Measurements from ENCODE around the gene B4GALT3.
A peak's percentile ranks its signal among the peaks of the same experiment; 100 is the strongest.
"Not testable (repeated sequence)": the region's sequence is repeated elsewhere in the genome, so short reads cannot be mapped to it uniquely, and the experiment has no call there.

The B4GALT3 gene

DNA sequence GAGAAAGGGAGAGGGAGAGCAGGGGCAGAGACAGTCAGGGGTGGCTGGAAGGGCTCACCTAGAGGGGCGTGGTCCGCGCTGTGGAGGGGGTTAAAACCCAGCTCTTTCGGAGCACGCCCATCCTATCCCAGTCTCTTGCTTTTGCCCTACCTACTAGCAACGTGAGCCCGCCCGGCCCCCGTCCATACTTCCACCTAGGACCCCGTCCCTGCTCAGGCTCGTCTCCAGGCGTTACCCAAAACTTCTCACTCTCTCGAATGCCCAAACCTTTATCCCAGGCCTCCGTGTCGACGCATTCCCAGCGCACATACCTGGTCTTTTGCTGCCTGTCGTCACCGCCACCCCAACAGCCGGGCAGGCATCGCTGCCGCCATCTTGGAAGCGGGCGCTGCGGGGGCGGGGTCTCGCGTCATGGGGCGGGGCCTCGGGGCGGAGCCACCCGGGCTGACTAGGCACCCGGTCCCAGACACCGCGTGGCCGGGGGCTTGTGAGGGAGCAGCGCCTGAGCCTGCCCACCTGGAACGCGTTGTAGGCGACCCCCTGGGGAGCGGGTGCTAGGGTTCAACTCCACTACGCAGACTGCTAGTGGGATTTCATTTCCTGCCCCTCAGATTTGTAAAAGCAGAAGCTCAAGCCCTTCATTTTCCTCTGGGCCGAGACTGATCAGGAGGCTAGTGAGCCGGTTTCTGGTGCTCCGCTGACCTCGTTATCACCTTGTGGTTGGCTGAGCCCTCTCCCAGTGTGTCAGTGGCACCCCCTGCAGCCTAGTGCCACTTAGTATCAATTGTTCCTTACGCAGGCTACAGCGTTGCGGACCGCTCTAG, at the start of gene B4GALT3:
TSS of gene B4GALT3 (minus strand) at position 396 of the 824 bp plus-strand sequence. CDS start 1,447 bp downstream, outside the sequence.
- peak; percentile 87 for DNase-seq (ENCODE audit: low read depth)

DNA sequence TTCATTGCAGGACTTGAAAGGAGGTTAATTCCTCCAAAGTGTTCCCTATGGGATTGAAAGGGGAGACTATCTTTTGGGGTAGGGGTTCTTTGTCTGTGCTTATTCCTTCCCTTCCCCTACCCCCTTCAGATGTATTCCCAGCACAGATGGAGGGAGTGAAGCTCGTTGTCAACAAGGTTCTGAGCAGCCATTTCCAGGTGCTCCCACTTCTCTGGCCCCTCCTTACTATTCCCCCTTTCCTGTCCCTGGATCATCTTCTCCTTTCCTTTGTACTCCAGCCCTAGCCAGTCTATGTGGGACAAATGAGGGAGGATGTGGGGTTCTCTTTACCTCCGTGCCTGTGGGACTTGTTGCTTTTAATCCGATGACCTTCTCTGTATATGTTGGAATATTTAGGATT, 49.5 kb upstream of the B4GALT3 start:
- DNase-seq (ENCODE audit: low read depth), result no peak

DNA sequence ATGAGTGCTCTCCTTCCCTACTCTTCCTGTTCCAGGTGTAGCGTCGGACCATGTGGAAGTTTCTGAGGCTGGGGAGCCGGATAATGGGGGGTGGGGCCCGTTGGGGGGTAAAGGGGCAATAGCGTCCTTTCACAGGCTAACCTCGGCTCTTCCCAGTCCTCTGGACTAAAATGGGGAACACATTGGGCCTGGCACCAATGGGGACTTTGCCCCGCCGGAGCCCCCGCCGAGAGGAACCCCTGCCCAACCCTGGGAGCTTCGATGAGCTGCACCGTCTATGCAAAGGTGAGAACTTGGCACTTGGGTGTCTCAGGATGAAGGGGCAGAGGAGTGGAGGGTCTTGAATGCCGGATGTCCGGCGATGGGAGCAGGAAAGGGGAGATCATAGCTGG, 49.0 kb upstream of the B4GALT3 start:
- no peak for DNase-seq (ENCODE audit: low read depth)

DNA sequence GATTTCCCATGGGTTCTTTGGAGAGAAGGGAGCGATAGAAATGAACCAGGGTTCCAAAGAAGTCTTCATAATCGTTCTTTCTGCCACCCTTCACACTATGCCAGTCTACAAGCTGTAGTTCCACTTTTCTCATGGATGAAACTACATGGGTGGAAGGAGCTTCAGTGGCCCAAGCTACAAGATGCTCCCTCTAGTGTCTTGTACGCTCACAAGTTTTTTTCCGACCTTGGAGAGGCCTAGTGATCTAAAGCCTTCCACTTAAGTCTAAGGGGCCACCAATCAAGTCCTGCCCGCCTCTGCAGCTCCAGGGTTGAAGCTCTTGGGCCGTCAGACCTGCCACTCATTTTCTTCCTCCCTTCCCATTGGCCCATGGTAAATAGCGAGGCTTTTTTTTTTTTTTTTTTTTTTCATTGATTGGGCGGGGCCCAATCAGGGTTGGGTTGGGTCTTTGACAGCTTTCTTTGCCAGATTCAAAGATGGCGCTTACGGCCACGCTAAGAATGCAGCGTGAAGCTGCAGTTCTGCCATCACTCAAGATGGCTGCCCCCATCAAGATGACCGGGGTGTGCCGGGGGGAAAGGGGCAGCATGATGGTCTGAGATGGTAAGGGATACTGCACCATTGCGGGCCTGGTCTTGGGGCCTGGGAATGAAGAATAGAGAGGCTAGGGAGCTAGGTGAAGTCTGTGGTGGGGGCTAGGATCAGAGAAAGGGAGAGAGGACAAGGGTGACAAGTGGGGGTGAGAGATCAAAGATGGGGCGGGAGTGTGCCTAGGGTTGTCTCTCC, 48.4 kb upstream of the B4GALT3 start, which contains the start of gene TOMM40L:
TSS of gene TOMM40L (plus strand) at position 527 of the 786 bp plus-strand sequence. CDS start 430 bp downstream, outside the sequence.
- peak; percentile 99 for DNase-seq (ENCODE audit: low read depth)

DNA sequence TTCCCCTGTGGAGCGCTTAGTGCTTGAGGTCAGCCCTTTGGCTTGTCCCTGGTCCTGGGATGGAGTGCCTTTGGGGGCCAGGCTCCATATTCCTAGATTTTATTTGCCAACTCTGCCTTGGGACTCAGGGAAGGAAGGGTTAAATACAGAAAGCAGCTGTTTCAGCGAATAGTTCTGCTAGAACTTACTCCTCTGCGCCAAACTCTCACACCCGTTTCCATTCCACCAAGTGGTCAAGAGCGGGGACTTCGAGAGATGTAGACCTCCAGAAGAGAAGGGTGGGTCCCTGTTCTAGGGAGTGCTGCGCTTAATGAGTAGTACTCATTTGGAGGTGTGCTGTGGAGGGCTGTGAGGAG, 47.8 kb upstream of the B4GALT3 start:
- no peak for DNase-seq (ENCODE audit: low read depth)

DNA sequence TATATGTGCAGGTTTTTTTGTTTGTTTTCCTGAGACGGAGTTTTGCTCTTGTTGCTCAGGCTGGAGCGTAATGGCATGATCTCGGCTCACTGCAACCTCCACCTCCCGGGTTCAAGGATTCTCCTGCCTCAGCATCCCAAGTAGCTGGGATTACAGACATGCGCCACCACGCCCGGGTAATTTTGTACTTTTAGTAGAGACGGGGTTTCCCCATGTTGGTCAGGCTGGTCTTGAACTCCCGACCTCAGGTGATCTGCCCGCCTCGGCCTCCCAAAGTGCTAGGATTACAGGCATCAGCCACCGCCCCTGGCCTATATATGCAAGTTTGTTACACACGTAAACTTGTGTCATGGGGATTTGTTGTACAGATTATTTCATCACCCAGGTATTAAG, 47.4 kb upstream of the B4GALT3 start:
- DNase-seq (ENCODE audit: low read depth), result not testable (repeated sequence)

DNA sequence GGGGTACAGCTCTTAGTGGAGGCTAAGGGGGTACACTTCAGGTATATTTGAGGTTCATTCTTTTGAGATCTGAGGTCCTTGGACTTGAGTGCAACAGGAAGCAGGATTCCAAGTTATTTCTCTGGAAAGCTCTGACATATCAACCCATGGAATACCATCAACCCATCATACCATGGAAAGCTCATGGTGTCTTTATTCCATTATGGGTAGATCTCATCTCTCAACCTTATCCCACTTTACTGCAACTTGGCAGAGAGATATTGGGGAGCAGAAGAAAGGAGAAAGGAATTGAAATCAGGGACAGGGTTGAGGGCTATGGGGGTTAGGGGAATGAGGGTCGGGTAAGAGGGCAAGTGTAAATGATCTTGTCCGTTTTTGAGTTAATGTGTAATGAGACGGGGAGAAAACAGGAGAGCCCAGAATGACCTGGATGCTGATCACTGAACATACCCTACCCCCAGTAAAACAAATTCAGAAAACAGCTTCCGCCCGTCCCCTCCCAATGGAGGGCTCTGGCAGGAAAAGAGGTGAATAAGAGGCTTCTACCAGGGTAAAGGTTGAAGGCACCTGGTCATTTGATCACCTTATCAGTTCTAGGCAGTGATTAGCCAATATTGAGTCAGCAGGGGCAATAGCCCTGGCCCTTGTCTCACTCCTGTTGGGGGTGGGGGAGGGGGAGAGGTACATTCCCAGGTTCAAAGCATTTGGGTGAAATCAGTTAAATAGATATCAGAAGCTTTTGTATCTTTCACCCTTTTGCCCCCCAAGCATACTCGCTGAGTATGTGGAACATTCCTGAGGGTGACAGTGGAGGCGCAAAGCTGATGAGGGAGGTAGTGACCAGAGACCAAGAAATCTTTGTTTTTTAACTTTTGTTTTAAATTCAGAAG, 46.7 kb upstream of the B4GALT3 start:
- DNase-seq (ENCODE audit: low read depth), result no peak

DNA sequence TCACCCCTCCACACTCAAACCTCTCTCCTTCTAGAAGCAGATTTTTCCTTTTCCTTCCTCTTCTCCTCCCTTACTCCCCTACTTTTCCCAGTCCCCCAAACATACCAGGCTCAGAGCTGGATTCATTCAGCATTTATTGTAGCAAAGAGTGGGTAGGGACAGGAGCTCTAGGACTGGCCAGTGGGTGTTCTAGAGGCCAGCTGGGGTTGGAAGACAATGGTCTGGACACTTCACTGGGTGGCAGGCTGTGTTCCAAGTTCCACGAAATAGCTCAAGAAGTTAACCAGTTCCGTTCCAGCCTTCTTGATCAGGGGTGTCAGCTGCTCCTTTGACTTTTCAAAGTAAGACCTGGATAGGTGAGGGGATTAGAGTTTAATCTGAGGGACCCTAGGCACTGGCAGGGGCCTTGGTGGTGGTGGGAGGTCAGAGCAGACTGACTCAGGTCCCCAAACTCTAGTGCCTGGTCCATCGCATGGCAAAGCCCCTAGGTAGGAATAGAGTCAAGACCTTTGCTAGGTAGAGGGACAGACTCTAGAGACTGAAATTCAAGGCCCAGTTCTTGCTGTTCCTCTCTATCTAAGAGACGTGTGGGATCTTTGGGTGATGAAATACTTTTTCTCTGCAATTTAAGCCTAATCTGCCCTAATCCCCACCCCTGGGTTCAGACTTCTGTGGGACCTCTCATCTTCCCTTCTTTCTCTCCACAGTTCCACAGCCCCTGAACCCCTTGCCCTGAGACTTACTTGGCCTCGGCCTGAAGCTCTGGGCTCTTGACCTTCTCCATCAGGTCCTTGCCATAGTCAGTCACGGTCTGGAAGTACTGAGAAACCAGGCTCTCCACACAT, 45.1 kb upstream of the B4GALT3 start:
- DNase-seq (ENCODE audit: low read depth), result no peak

DNA sequence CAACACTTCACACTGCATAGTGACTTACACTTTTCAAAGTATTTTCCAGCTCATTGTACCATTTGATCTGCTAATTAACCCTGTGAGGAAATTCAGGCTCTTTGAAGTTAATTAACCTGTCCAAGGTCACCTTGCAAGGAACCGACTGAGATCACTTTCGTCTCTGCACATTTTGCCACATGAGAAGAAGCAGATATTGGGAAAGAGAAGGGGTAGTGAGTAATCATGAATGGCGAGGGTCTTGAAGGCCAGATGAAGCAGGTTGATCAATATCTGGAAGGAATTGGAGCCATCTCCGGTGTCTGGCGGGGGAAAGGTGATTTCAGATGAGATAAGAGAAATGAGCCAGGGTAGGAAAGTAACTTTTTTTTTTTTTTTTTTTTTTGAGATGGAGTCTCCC, 42.7 kb upstream of the B4GALT3 start:
- DNase-seq (ENCODE audit: low read depth), result no peak

DNA sequence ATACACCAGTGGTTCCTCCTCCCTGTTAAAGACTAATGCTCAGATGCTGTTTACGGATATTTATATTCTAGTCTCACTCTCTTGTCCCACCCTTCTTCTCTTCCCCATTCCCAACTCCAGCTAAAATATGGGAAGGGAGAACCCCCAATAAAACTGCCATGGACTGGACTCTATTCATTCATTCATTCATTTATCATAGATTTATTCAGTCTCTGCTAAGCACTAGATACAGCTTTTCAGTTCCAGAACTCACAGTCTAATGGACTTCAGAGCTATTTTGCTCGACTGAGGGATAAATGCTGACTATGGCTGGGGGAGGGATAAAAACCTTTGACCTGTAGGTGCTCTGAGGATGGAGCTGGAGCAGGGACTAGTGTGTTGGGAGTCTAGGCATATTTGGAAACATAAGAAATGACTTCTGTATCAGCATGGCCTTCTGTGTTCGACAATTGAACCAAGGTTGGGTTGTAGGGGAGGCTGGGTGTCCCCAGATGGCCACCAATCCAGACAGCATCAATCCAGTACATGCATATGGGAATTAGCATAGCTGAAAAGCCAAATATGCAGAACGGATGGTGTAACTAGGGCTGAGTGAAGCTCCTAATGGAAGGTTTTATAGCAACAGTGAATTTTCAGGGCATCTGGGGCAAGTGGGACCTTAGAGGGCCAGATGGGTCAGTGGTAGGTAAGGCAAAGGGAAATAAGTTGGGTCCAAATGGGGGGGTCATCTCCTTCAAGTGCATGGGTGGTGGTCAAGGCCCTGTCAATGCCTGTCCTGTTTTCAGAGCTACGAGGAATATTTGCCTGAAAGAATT, 42.0 kb upstream of the B4GALT3 start:
- DNase-seq (ENCODE audit: low read depth), result no peak

DNA sequence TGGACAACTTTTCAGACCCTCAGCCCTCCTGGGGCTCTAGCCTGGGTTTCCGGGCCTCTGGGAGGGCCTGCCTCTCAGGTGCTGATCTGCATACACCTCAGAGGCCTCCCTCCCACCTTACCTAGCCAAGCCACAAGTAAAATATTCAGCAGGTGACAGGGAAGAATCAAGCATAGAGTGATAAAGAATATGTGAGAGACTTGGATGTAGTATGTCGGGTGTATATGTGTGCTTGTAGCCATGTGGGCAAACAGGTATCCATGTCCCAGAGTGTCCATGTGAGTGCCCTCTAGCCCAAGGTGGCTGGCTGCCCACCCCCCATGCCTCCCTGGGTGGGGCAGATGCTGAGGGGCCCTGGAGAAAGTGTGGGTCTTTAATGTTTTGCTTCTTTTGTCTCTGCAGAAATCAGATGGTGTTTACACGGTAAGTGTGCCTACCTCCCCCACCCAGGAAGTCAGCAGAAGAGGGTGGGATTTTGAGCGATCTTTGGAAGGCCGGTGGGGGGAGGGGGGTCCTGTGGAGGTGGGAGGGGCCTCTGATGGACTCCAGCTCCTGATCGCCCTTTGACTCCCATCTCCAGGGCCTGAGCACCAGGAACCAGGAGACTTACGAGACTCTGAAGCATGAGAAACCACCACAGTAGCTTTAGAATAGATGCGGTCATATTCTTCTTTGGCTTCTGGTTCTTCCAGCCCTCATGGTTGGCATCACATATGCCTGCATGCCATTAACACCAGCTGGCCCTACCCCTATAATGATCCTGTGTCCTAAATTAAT, 41.2 kb upstream of the B4GALT3 start:
- DNase-seq (ENCODE audit: low read depth), result no peak

DNA sequence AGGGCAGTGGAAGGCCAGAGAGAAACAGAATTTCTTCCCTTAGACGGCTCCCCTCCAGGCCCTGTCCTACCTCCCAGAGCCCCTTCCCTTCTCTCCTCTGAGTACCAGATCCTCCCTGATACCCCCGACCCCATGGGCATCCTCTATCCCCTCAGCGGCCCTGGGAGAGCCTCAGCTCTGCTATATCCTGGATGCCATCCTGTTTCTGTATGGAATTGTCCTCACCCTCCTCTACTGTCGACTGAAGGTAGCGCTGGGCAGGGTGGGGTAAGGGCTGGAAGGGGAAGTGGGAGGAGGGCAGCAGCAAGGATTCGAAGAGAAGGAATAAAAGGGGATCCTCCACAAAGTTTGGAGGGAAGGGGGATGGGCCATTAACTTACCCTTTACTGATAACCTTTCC, 40.5 kb upstream of the B4GALT3 start:
- DNase-seq (ENCODE audit: low read depth), result no peak

DNA sequence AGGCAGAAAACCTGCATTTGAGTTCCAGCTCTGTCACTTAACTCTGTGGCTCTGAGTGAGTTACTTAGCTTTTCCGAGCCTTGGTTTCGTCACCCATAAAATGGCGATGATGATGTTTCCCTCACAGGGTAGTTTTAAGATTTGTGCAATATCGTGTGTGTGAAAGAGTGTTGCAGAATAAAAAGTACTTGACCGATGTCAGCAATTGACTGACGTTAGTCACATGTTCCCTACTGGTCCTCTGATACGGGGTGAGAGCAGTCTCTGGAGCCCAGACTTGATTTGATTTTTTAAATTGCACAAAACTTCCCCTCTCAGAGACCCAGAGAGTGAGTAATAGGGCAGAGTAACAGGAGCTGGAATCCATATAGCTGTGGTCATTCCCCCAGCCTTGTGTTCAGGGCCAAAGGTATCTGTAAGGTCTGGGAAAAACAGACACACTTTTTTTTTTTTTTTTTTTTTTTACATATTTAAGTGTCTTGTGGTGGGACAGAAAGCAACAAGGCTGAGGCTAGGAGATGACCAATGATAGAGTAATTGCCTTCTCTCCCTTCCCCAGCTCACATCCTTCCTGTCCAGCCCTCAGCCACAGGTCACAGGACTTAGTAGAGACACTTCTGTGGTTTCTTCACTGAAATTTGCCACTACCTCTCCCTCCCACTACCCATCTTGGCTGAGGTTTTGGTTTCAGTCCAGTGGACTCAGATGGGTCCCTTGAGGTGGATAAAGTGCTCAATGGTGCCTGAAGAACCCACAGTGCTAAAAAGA, 39.8 kb upstream of the B4GALT3 start:
- peak; percentile 78 for DNase-seq (ENCODE audit: low read depth)

DNA sequence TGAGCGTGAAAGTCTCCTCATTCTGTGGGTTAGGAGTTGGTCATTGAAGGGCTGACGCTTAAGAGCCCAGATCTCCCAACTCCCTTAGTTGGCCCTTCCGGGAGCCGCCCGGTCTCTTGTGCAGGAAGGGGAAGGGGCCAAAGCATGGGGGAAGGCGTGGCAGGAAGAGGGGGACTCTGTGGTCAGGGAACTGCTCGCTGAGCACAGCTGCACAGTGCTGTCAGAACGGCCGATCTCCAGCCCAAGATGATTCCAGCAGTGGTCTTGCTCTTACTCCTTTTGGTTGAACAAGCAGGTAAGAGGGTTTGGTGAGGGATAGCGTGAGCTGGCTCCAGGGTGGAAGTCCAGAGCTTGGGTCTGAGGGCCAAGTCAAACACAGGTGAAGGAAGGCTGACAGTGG, 37.8 kb upstream of the B4GALT3 start, which contains the start of gene FCER1G:
TSS of gene FCER1G (plus strand) at position 220 of the 400 bp plus-strand sequence. CDS start at position 247, 27 bp downstream.
- DNase-seq (ENCODE audit: low read depth), result peak; percentile 93

DNA sequence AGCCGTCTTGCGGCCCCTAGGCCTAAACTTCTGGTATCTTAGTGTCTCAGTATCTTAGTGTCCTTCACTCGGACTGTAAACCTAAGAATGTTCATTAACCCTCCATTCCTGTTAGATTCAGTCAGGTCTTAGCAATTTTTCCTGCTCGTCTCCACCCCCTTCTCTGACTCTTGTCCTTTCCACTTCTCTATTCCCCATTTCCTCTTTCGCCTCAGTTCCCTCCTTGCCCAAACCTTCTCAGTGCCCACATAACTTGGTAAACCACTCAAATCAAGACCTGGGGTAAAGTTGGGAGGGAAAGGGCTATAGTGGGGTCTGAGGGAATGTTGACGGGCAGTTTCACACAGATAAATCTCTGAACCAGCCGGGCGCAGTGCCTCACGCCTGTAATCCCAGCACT, 37.1 kb upstream of the B4GALT3 start:
- DNase-seq (ENCODE audit: low read depth), result no peak

DNA sequence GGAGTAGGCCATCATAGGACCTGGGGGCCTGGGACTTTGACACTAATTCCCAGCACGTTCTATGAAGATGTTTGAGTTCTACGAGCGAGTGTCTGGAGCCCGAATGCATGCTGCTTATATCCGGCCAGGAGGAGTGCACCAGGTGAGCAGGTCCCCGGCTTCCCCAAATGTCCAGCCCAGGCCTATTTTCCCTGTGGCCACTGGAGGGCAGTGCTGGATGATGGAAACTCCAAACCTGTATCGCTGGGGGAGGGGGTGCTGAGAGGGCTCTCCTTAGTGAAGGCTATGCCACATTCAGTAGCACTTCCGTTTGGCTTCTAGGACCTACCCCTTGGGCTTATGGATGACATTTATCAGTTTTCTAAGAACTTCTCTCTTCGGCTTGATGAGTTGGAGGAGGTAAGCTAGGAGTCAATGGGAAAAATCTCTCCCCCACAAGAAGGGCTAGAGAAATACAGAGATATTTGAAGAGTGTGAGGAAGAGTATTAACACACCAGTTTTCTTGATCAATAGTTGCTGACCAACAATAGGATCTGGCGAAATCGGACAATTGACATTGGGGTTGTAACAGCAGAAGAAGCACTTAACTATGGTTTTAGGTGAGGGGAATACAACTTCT, 32.6 kb upstream of the B4GALT3 start:
- DNase-seq (ENCODE audit: low read depth), result peak; percentile 63

DNA sequence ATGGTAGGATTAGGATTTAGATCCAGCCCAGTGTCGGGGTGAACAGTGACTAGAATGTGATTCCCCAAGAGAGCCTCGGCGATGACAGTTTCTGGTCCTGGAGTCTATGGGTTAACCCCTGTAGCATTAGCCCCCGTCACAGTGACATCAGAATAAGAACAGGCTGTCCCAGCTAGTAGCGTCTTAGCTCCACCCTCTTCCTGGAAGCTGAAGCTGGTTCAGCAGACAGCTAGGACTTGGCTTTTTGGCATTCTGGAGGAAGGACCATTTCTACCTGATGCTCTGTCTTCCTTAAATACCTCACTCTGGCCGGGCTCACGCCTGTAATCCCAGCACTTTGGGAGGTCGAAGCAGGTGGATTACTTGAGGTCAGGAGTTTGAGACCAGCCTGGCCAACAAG, 29.9 kb upstream of the B4GALT3 start:
- DNase-seq (ENCODE audit: low read depth), result no peak
